Thyroid gland (tissue), 4 donors: Measurements from ENCODE around the gene ATP6AP1.

ENCODE experiments used
- CTCF ChIP-seq, 6 experiments: fragments of 200-600 bp in 3 of 6; fragments of 450-650 bp in 3 of 6; sonication (generic) in 3 of 6; IDR thresholded peaks; one replicate each; pipeline ENCODE4 v1.5.1; 2016 to 2019; ENCODE audit warnings: antibody characterized with exemption in 6 of 6, mild to moderate bottlenecking in 2 of 6, inconsistent platforms in 1 of 6, moderate library complexity in 1 of 6
- POLR2A ChIP-seq, 2 donors: fragments of 450-650 bp; IDR thresholded peaks; one replicate each; pipeline ENCODE4 v1.6.1; 2017; ENCODE audit warnings: antibody characterized with exemption in 2 of 2, mild to moderate bottlenecking in 2 of 2, moderate library complexity in 1 of 2

- TF ChIP-seq CTCF (IDR thresholded peaks at IDR 0.05) (no peak), POLR2A (IDR thresholded peaks at IDR 0.05) (no peak)
These were observed 1.2 kb downstream of the ATP6AP1 start for GRCh38 chrX:154429711-154430110.
